ENCODE results near the gene TMEM53.

DNA sequence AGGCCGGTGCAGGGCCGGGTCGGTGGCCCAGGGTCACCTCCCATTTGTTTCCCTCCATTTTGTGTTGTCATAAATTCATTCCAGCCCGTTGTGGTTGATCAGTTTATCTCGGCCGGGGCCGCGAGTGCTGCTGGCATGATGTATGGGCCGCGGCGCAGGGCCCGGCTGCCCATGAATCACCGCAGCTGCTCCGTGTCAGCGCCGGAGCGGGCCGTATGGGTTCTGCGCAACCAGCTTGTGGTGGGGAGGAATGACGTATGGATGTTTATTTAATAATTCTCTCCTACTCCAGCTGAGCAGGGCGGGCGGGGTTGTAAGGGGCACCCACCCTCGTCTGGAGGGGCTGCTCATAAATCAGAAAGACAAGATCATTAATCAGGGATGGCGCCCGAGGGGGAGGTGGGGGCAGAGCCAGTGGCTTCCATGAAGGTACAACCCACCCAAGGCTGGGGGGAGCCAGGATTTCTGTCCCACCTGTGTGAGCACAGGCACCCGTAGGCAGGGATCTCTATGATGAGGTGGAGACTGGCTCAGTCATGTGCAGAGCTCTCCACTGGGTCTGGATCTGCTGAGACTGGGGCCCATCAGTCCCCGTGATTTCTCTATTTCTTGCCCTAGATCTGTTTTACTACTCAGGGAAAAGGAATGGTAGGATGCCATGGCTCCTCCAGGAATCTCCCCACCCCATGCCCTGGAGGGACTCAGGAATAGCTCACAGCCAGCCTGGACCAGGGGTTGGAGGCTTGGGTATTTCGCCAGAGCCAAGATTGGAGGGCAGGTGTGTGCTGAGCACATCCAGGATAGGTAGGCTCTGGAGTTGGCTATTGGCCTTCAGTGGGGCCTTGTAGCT is 27.8 kb downstream of the TMEM53 start:
- TF ChIP-seq, protein P1, sequence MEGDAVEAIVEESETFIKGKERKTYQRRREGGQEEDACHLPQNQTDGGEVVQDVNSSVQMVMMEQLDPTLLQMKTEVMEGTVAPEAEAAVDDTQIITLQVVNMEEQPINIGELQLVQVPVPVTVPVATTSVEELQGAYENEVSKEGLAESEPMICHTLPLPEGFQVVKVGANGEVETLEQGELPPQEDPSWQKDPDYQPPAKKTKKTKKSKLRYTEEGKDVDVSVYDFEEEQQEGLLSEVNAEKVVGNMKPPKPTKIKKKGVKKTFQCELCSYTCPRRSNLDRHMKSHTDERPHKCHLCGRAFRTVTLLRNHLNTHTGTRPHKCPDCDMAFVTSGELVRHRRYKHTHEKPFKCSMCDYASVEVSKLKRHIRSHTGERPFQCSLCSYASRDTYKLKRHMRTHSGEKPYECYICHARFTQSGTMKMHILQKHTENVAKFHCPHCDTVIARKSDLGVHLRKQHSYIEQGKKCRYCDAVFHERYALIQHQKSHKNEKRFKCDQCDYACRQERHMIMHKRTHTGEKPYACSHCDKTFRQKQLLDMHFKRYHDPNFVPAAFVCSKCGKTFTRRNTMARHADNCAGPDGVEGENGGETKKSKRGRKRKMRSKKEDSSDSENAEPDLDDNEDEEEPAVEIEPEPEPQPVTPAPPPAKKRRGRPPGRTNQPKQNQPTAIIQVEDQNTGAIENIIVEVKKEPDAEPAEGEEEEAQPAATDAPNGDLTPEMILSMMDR (conservative IDR thresholded peaks at IDR 0.05 in 1 of 2, IDR thresholded peaks at IDR 0.05 in 1 of 2; ENCODE audit: low read depth in 1 of 2, low read length in 2 of 2): no peak
- TF ChIP-seq EZH2 (IDR thresholded peaks at IDR 0.05; ENCODE audit: low read length, missing control alignments): no peak
